H4 (cell line): ENCODE results near the gene MAPK13. TPM values are rescaled to one million over a fixed set of nuclear protein-coding genes. Genes with fewer than 3 reads are reported as not detected.

Experiments
- DNase-seq: peaks from one replicate; pipeline ENCODE4 v3.0.0-alpha.2; 2015; ENCODE audit warnings: low spot score
- total RNA-seq: library from RNA; depleted of rRNA; stranded (reverse); fragments of >200 nt; shearing (Covaris generic); gene quantifications from 2 replicates; pipeline ENCODE4 v1.2.3, GENCODE V29; 2014; rRNA removed

MAPK13 gene
- total RNA-seq, 1 experiment from 2014 or later = not detected

GRCh38 chr6:36149476-36149875 is 19.2 kb downstream of the MAPK13 start:
- DNase-seq = no peak

DNA sequence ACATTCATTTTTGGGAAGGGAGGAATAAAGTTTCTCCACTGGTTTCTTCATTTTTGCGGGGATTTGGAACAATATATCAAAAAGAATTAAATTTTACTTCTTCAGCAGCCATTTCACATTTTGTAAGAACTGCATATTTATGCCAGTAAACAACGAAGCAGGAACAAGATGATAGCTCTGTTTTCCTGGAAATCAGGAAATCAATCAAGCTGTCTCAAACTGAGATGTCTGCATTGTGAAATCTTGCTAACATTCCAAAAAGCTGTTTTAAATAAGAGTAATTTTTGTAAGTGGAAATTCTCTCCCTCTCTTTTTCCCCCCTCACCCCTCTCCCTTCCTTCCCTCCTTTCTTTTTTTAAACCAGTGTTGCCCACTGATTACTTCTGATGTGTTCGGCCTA is 20.0 kb downstream of the MAPK13 start:
- no peak for DNase-seq

GRCh38 chr6:36154286-36154685 is 24.0 kb downstream of the MAPK13 start:
- DNase-seq = no peak

GRCh38 chr6:36155662-36156061 is 25.3 kb downstream of the MAPK13 start:
- no peak for DNase-seq

DNA sequence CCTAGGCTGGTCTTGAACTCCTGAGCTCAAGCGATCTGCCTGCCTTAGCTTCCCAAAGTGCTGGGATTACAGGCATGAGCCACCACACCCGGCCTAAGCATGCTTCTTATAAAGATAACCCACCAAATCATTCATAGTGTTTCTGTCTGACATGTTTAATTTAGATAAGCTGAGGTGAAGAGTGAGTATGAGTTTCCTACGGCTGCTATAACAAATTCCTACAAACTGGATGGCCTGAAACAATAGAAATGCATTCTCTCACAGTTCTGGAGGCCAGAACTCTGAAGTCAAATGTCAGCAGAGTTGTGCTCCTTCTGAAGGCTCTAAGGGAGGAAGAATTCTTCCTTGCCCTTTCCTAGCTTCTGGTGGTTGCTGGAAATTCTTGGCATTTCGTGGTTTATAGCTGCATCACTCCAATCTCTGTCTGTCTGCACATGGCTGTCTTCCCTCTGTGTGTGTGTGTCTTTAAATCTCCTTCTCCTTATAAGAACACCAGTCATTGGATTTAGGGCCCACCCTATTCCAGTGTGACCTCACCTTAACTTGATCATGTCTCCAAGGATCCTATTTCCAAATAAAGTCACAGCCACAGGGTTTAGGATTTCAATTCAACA is 29.9 kb downstream of the MAPK13 start:
- DNase-seq = no peak

DNA sequence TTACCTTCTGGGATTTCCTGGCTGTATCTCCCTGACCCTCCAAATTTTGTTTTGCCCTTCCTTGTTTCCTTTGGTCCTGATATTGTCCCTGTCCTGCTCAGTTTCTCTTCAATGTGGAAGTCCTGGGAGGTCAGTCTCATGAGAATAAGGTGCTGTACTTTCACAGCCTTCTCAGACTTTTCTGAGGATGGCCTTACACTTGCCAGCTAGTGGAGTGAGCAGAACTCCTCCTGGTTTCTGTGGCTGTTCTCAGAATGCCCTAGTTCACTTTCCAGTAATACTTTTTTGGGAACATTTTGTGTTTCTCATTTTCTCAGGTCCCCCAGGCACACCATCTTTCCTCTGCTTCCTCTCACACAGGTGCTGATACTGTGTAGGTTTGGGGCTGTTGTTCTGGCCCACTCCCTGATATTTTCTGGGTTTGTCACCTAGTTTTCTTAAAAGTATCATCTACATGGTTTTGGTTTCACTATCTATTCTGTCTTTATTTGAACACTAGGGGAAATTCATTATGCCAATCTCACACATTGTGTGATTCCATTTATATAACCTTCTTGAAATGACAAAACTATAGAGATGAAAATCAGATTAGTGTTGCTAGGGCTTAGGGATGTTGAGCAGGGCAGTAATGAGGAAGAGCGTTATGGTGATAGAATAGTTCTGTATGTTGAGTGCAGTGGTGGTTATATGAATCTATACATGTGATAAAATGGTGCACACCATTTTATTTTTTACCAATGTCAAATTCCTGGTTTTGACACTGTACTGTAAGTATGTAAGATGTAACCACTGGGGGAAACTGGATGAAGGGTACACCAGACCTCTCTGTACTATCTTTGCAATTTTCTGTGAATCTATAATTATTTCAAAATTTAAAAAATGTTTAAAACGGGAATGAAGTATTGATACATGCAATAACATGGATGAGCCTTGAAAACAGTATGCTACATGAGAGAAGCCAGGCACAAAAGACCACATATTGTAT is 39.0 kb downstream of the MAPK13 start:
- DNase-seq = no peak

DNA sequence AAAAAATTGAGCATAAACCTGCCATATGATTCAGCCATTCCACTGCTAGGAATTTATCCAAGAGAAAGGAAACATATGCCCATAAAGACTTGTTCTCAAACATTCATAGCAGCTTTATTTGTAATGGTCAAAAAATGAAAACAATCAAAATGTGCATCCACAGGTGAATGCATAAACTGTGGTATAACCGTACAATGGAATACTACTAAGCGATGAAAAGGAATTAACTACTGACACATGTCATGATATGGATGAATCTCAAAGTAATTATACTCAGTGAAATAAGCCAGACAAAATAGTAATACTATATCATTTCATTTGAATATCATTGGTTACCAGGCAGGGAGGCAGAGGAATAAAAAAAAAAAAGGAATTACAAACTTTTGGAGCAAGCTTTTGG is 40.4 kb downstream of the MAPK13 start:
- no peak for DNase-seq

DNA sequence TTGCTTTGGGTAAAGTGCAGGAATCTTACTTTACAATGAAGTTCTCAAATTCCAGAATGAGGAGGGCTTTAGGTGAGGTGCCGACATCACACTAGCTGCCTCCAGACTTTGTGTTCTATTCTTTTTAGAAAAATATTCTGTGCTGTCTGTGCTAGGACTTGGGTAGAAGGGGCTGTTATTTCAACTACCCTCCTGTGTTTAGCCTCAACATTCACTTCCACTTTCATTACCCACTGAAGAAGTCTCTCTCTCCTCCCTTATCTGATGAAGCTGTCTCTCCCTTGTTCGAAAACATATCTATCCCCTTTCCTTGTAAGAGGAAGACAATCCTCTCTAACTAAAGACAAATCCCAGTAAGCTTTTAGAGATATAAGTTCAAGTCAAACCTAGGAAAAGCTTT is 41.3 kb downstream of the MAPK13 start:
- DNase-seq = no peak

GRCh38 chr6:36177166-36177565 is 46.9 kb downstream of the MAPK13 start:
- DNase-seq = no peak

- DNase-seq = no peak
Measured at GRCh38 chr6:36178544-36178943, 48.2 kb downstream of the MAPK13 start.

GRCh38 chr6:36180126-36180525 is 49.8 kb downstream of the MAPK13 start:
- no peak for DNase-seq

- no peak for DNase-seq
Measured at GRCh38 chr6:36184311-36184710, 54.0 kb downstream of the MAPK13 start.

DNA sequence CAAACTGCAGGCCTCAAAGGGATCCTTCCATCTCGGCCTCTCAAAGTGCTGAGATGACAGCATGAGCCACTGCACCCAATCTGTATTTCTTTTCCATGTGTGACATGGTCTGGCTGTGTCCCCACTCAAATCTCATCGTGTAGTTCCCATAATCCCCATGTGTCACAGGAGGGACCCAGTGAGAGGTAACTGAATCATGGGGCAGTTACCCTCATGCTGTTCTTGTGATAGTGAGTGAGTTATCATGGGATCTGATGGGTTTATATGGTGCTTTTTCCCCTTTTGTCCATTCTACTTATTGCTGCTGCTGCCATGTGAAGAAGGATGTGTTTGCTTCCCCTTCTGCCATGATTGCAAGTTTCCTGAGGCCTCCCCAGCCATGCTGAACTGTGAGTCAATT is 55.9 kb downstream of the MAPK13 start:
- DNase-seq = no peak

- no peak for DNase-seq
Measured at GRCh38 chr6:36187446-36187845, 57.1 kb downstream of the MAPK13 start.

Other genes with a start within 250 kb of the MAPK13 start
- 49.2 and 61.0 TPM in 2 replicates for gene SRPK1, start 209.4 kb upstream of the MAPK13 start, total RNA-seq
- gene SLC26A8, start 105.9 kb upstream of the MAPK13 start, total RNA-seq = 0.04 TPM in 1 of 2 replicates, not detected in the other
- gene MAPK14, start 102.7 kb upstream of the MAPK13 start, total RNA-seq = 35.7 and 37.6 TPM in 2 replicates
- gene BRPF3, start 66.2 kb downstream of the MAPK13 start, total RNA-seq = 11.5 and 12.1 TPM in 2 replicates
- gene PNPLA1, start 139.5 kb downstream of the MAPK13 start, total RNA-seq = not detected in 2 replicates
- gene BNIP5, start 206.4 kb downstream of the MAPK13 start, total RNA-seq = not detected in 2 replicates